GM12878 (cell line): ENCODE results near the gene PLAC9. TPM values are rescaled to one million over a fixed set of nuclear protein-coding genes. Genes with fewer than 3 reads are reported as not detected.

Source experiments
- ATAC-seq: fragments of 200-7000 bp; cut with Tn5 transposase; 3 replicates; pipeline ENCODE4 v1.9.1; 2020; ENCODE audit warnings: mild to moderate bottlenecking, moderate library complexity
- BruUV-seq: library from RNA; stranded (reverse); fragments of 400-500 nt; replicated peaks from 2 replicates; lab custom pipeline; 2021; lab: Mats Ljungman, UMichigan
- CTCF ChIA-PET: fragments of 300-600 bp; sonication (Branson Sonifier 250); formaldehyde crosslinking; extraction: SDS; loops from one replicate; lab custom pipeline; 2021; ENCODE audit warnings: inconsistent platforms; lab: Yijun Ruan, JAX
- POLR2A ChIA-PET: fragments of 350-600 bp; formaldehyde crosslinking; extraction: SDS; loops from one replicate; lab custom pipeline; 2021; ENCODE audit warnings: inconsistent platforms; lab: Charles Lee
- RAD21 ChIA-PET: fragments of 300-600 bp; sonication (Branson Sonifier 250); formaldehyde crosslinking; loops from one replicate; lab custom pipeline; 2023; ENCODE audit warnings: antibody characterized with exemption; ENCODE audit not compliant: unreplicated experiment; lab: Charles Lee
- SMC1A ChIA-PET: fragments of 300-600 bp; sonication (Branson Sonifier 250); formaldehyde crosslinking; loops from one replicate; lab custom pipeline; 2023; ENCODE audit not compliant: unreplicated experiment, uncharacterized antibody; lab: Charles Lee
- DNase-seq: peaks from one replicate; pipeline ENCODE4 v3.0.0-alpha.2; 2011; ENCODE audit warnings: low read depth, low spot score
- FAIRE-seq: peaks from 3 replicates; lab custom pipeline; 2011; peaks lifted over from hg19 to GRCh38; lab: Jason Lieb, UNC
- H2AFZ ChIP-seq: 2 replicates; pipeline ENCODE4 v1.6.0; 2011; ENCODE audit warnings: low read depth, low read length, control low read depth; ENCODE audit not compliant: control insufficient read depth
- H3K27ac ChIP-seq: 2 replicates; pipeline ENCODE4 v1.5.1; 2011; ENCODE audit warnings: control low read depth; ENCODE audit not compliant: control insufficient read depth, insufficient read depth
- H3K27me3 ChIP-seq, 2 experiments: replicated peaks in 1 of 2; 2 replicates each; pipeline versions ENCODE4 v1.6.0 to v1.6.1; 2011; ENCODE audit warnings: low read length in 1 of 2; ENCODE audit not compliant: control insufficient read depth in 2 of 2, insufficient read depth in 2 of 2
- H3K36me3 ChIP-seq, 2 experiments: 2 replicates each; pipeline ENCODE4 v1.5.1; 2011; ENCODE audit warnings: low read length in 1 of 2; ENCODE audit not compliant: control insufficient read depth in 2 of 2, insufficient read depth in 2 of 2
- H3K4me1 ChIP-seq: 2 replicates; pipeline ENCODE4 v1.6.1; 2011; ENCODE audit warnings: mild to moderate bottlenecking, low read length, moderate library complexity, mixed read lengths; ENCODE audit not compliant: control insufficient read depth, insufficient read depth
- H3K4me2 ChIP-seq: 2 replicates; pipeline ENCODE4 v1.6.0; 2011; ENCODE audit warnings: control low read depth; ENCODE audit not compliant: control insufficient read depth, insufficient read depth
- H3K4me3 ChIP-seq: fragments of 200-600 bp; sonication (generic); 2 replicates; pipeline ENCODE4 v1.5.1; 2016
- H3K79me2 ChIP-seq: 2 replicates; pipeline ENCODE4 v1.6.0; 2011; ENCODE audit warnings: low read length; ENCODE audit not compliant: control insufficient read depth, insufficient read depth
- H3K9ac ChIP-seq: 2 replicates; pipeline ENCODE4 v1.8.0; 2011; ENCODE audit warnings: low read length, control low read depth, mixed read lengths; ENCODE audit not compliant: control insufficient read depth, insufficient read depth
- H3K9me3 ChIP-seq: replicated peaks from 3 replicates; pipeline ENCODE4 v1.5.1; 2011; ENCODE audit warnings: mild to moderate bottlenecking, low read length; ENCODE audit not compliant: control insufficient read depth, insufficient read depth
- H4K20me1 ChIP-seq: 2 replicates; pipeline ENCODE4 v1.6.0; 2011; ENCODE audit not compliant: control insufficient read depth, insufficient read depth
- ASH2L ChIP-seq: fragments of 300-600, 200-600 bp; sonication (generic); IDR thresholded peaks from 2 replicates; pipeline ENCODE4 v1.6.1; 2017; ENCODE audit warnings: low read depth, mild to moderate bottlenecking, borderline replicate concordance
- ATF2 ChIP-seq: IDR thresholded peaks from 2 replicates; pipeline ENCODE4 v1.6.1; 2012; ENCODE audit warnings: low read length, inconsistent platforms
- BCL3 ChIP-seq: IDR thresholded peaks from 2 replicates; pipeline ENCODE4 v1.6.1; 2011; ENCODE audit warnings: borderline replicate concordance, low read depth, mild to moderate bottlenecking, moderate library complexity, low read length; ENCODE audit not compliant: insufficient read depth, poor library complexity, severe bottlenecking
- CHD4 ChIP-seq: fragments of 200-600 bp; sonication (generic); IDR thresholded peaks from 2 replicates; pipeline ENCODE4 v1.6.1; 2016; ENCODE audit warnings: mild to moderate bottlenecking
- E2F8 ChIP-seq: fragments of 450-650 bp; IDR thresholded peaks from 2 replicates; pipeline ENCODE4 v1.6.1; 2018; ENCODE audit warnings: mild to moderate bottlenecking, low read depth, moderate library complexity; ENCODE audit not compliant: partially characterized antibody
- IKZF1 ChIP-seq: fragments of 450-650 bp; conservative IDR thresholded peaks from 2 replicates; pipeline ENCODE4 v1.6.1; 2017; ENCODE audit warnings: antibody characterized with exemption, mild to moderate bottlenecking
- KAT2A ChIP-seq: conservative IDR thresholded peaks from 2 replicates; pipeline ENCODE4 v1.6.1; 2011; ENCODE audit warnings: low read depth, low read length; ENCODE audit not compliant: control insufficient read depth
- LARP7 ChIP-seq: fragments of 450-650 bp; IDR thresholded peaks from 2 replicates; pipeline ENCODE4 v1.6.1; 2017; ENCODE audit warnings: mild to moderate bottlenecking
- MXI1 ChIP-seq: fragments of 150-350 bp; IDR thresholded peaks from 2 replicates; pipeline ENCODE4 v1.6.1; 2011; ENCODE audit warnings: low read depth, mild to moderate bottlenecking, inconsistent platforms, low read length, improper control_type of control experiment
- POLR2AphosphoS2 ChIP-seq: IDR thresholded peaks from 2 replicates; pipeline ENCODE4 v1.6.1; 2011; ENCODE audit warnings: low read depth, mild to moderate bottlenecking, low read length, improper control_type of control experiment, moderate library complexity
- PRDM15 ChIP-seq: fragments of 450-650 bp; formaldehyde crosslinking; IDR thresholded peaks from 2 replicates; pipeline ENCODE4 v1.4.0; 2020; ENCODE audit warnings: mild to moderate bottlenecking, moderate library complexity
- TCF3 ChIP-seq: IDR thresholded peaks from 2 replicates; pipeline ENCODE4 v1.6.1; 2012; ENCODE audit warnings: low read depth, mild to moderate bottlenecking, low read length, borderline replicate concordance; ENCODE audit not compliant: insufficient read depth
- WRNIP1 ChIP-seq: IDR thresholded peaks from 2 replicates; pipeline ENCODE4 v1.6.1; 2011; ENCODE audit warnings: low read depth, low read length, improper control_type of control experiment, borderline replicate concordance
- ZSCAN29 ChIP-seq: fragments of 450-650 bp; IDR thresholded peaks from 2 replicates; pipeline ENCODE4 v1.6.1; 2017; ENCODE audit warnings: mild to moderate bottlenecking, moderate library complexity
- WGBS: methylation state at CpG from one replicate; pipeline ENCODE4 v1.1.6; 2016; ENCODE audit warnings: low lambda C conversion rate; ENCODE audit not compliant: insufficient replicate concordance, insufficient coverage; ENCODE audit errors: missing lambda C conversion rate; 5-methylcytosine and 5-hydroxymethylcytosine counted together
- in situ Hi-C: fragments of 300-500 bp; cut with MboI; formaldehyde crosslinking; loops from 9 replicates; pipeline ENCODE4 v1.14.3; 2018; ENCODE audit warnings: mixed read lengths
- intact Hi-C: fragments of 100-400 bp; cut with micrococcal nuclease; formaldehyde crosslinking; loops from one replicate; pipeline ENCODE4 v1.14.2; 2022; ENCODE audit not compliant: unreplicated experiment
- polyA plus RNA-seq, 11 experiments: library from polyadenylated mRNA; depleted of rRNA in 4 of 11; unstranded in 6 of 11; stranded (reverse) in 5 of 11; fragments of >200 nt; fragmentation: Nextera tagmentation in 4 of 11; fragmentation: Illumina TruSeq in 1 of 11; extraction: Ambion mirVana in 4 of 11; extraction: Trizol in 1 of 11; gene quantifications; 1 replicate in 1 of 11; 2 replicates in 10 of 11; pipeline versions ENCODE4 v1.2.1 to v1.2.3, GENCODE V29; 2011 to 2016; ENCODE audit warnings: inconsistent platforms in 2 of 11, missing spikeins in 2 of 11, low read depth in 1 of 11
- total RNA-seq, 4 experiments: library from RNA; depleted of rRNA in 3 of 4; stranded (reverse); fragments of >200 nt in 3 of 4; fragmentation: Illumina TruSeq in 1 of 4; extraction: Trizol in 1 of 4; gene quantifications; 2 replicates each; pipeline versions ENCODE4 v1.2.1 to v1.2.3, GENCODE V29; 2013 to 2021

Gene PLAC9
- total and polyA plus RNA-seq, 10 of the 15 experiments (the other 5 are each of a cell fraction or from before 2014, with no cell fraction given), result not detected

- ChIA-PET SMC1A (interaction anchor here (1.6 kb wide), 1 partner anchor 55 kb away, joined by 4 read pairs; no protein-coding TSS in a partner anchor), RAD21 (interaction anchor here (2.4 kb wide), 1 partner anchor 74 kb away, joined by 14 read pairs; no protein-coding TSS in a partner anchor), POLR2A (no interaction called here), CTCF (interaction anchor here (2.2 to 7.0 kb wide), 3 partner anchors 56 to 74 kb away, joined by 9 to 97 read pairs (median 13); no protein-coding TSS in a partner anchor)
- Histone ChIP-seq H2AFZ (no peak overlapping the region), H3K9me3 (no peaks in the 10 kb centered on the region), H4K20me1 (no peaks in the 10 kb centered on the region), H3K27ac (no peak overlapping the region), H3K9ac (no peak overlapping the region), H3K36me3 (no peaks in the 10 kb centered on the region; a peak in 2 of 4 replicates), H3K27me3 (no peaks in the 10 kb centered on the region), H3K4me1 (peaks cover 7% of the 10 kb centered on the region), H3K4me3 (no peak overlapping the region), H3K79me2 (no peaks in the 10 kb centered on the region), H3K4me2 (no peak overlapping the region)
- DNase-seq (no peak), ATAC-seq (no peak), FAIRE-seq (no peak)
- BruUV-seq, result no TSS peak
- in situ Hi-C loops, result no loop called here
- WGBS, result 78% methylated on average over 5 of the region's 5 CpGs
- intact Hi-C loops, result no loop called here
- no peak for TF ChIP-seq BCL3
- TF ChIP-seq TCF3, result no peak
- no peak for TF ChIP-seq ATF2
- TF ChIP-seq CHD4, result no peak
- TF ChIP-seq MXI1, result no peak
- no peak for TF ChIP-seq ZSCAN29
- no peak for TF ChIP-seq ASH2L
- no peak for TF ChIP-seq E2F8
- no peak for TF ChIP-seq WRNIP1
- TF ChIP-seq POLR2AphosphoS2, result no peak
- no peak for TF ChIP-seq LARP7
- no peak for TF ChIP-seq PRDM15
- TF ChIP-seq IKZF1, result no peak
- no peak for TF ChIP-seq KAT2A
These were observed 15.8 kb downstream of the PLAC9 start for GRCh38 chr10:80148166-80148805.
